Astrocyte (in vitro differentiated cells and primary cell): ENCODE data around the gene PPP1R36. TPM values are rescaled to one million over a fixed set of nuclear protein-coding genes. Genes with fewer than 3 reads are reported as not detected.

Experiments used
- DNase-seq: peaks from one replicate; pipeline ENCODE4 v3.0.0-alpha.2; 2010; ENCODE audit warnings: low read depth
- FAIRE-seq: peaks from 2 replicates; lab custom pipeline; 2011; peaks lifted over from hg19 to GRCh38; lab: Jason Lieb, UNC
- H2AFZ ChIP-seq: 2 replicates; pipeline ENCODE4 v1.6.0; 2012; ENCODE audit warnings: low read depth, low read length, inconsistent platforms
- H3K27ac ChIP-seq: 2 replicates; pipeline ENCODE4 v1.5.1; 2011; ENCODE audit warnings: low read depth, low read length, inconsistent platforms
- H3K27me3 ChIP-seq: 2 replicates; pipeline ENCODE4 v1.6.0; 2011; ENCODE audit warnings: low read length, inconsistent platforms; ENCODE audit not compliant: insufficient read depth
- H3K36me3 ChIP-seq: 2 replicates; pipeline ENCODE4 v1.5.1; 2011; ENCODE audit warnings: low read length, inconsistent platforms; ENCODE audit not compliant: insufficient read depth
- H3K4me1 ChIP-seq: 2 replicates; pipeline ENCODE4 v1.5.1; 2011; ENCODE audit warnings: low read length, inconsistent platforms; ENCODE audit not compliant: insufficient read depth
- H3K4me2 ChIP-seq: 2 replicates; pipeline ENCODE4 v1.6.0; 2012; ENCODE audit warnings: low read length, inconsistent platforms
- H3K4me3 ChIP-seq: 2 replicates; pipeline ENCODE4 v1.5.1; 2011; ENCODE audit warnings: low read depth, mild to moderate bottlenecking, low read length, inconsistent platforms; ENCODE audit not compliant: insufficient read depth
- H3K79me2 ChIP-seq: 2 replicates; pipeline ENCODE4 v1.6.0; 2012; ENCODE audit warnings: mild to moderate bottlenecking, low read length, inconsistent platforms; ENCODE audit not compliant: insufficient read depth
- H3K9ac ChIP-seq: 2 replicates; pipeline ENCODE4 v1.6.0; 2012; ENCODE audit warnings: mild to moderate bottlenecking, low read length, inconsistent platforms
- H3K9me3 ChIP-seq: 2 replicates; pipeline ENCODE4 v1.5.1; 2012; ENCODE audit warnings: low read depth, mild to moderate bottlenecking, low read length, inconsistent platforms; ENCODE audit not compliant: insufficient read depth
- H4K20me1 ChIP-seq: 2 replicates; pipeline ENCODE4 v1.6.0; 2012; ENCODE audit warnings: low read length, inconsistent platforms; ENCODE audit not compliant: insufficient read depth
- H3K27ac Mint-ChIP-seq: one replicate; pipeline ENCODE4 v1.8.0; 2021; ENCODE audit warnings: mild to moderate bottlenecking, mixed read lengths; ENCODE audit not compliant: unreplicated experiment
- H3K27me3 Mint-ChIP-seq: one replicate; pipeline ENCODE4 v1.8.0; 2021; ENCODE audit warnings: low read depth, mixed read lengths; ENCODE audit not compliant: unreplicated experiment
- H3K36me3 Mint-ChIP-seq: one replicate; pipeline ENCODE4 v1.8.0; 2021; ENCODE audit warnings: low read depth, mixed read lengths; ENCODE audit not compliant: unreplicated experiment
- H3K4me1 Mint-ChIP-seq: one replicate; pipeline ENCODE4 v1.8.0; 2021; ENCODE audit warnings: low read depth, mixed read lengths; ENCODE audit not compliant: unreplicated experiment
- H3K4me3 Mint-ChIP-seq: one replicate; pipeline ENCODE4 v1.8.0; 2021; ENCODE audit warnings: mild to moderate bottlenecking, moderate library complexity, mixed read lengths; ENCODE audit not compliant: unreplicated experiment
- H3K9me3 Mint-ChIP-seq: one replicate; pipeline ENCODE4 v1.8.0; 2021; ENCODE audit warnings: mild to moderate bottlenecking, mixed read lengths; ENCODE audit not compliant: unreplicated experiment
- CTCF ChIP-seq: IDR thresholded peaks from 2 replicates; pipeline ENCODE4 v1.5.1; 2011; ENCODE audit warnings: low read depth, mild to moderate bottlenecking, inconsistent platforms, low read length, moderate library complexity; ENCODE audit not compliant: insufficient read depth
- EZH2 ChIP-seq: IDR thresholded peaks from 2 replicates; pipeline ENCODE4 v1.6.1; 2012; ENCODE audit warnings: mild to moderate bottlenecking, low read length, inconsistent platforms; ENCODE audit not compliant: insufficient read depth
- total RNA-seq: library from RNA; stranded (reverse); gene quantifications from 2 replicates; pipeline ENCODE4 v1.2.1, GENCODE V29; 2021

Gene PPP1R36
- total RNA-seq, 1 donor from 2014 or later = 0.91 TPM

DNA sequence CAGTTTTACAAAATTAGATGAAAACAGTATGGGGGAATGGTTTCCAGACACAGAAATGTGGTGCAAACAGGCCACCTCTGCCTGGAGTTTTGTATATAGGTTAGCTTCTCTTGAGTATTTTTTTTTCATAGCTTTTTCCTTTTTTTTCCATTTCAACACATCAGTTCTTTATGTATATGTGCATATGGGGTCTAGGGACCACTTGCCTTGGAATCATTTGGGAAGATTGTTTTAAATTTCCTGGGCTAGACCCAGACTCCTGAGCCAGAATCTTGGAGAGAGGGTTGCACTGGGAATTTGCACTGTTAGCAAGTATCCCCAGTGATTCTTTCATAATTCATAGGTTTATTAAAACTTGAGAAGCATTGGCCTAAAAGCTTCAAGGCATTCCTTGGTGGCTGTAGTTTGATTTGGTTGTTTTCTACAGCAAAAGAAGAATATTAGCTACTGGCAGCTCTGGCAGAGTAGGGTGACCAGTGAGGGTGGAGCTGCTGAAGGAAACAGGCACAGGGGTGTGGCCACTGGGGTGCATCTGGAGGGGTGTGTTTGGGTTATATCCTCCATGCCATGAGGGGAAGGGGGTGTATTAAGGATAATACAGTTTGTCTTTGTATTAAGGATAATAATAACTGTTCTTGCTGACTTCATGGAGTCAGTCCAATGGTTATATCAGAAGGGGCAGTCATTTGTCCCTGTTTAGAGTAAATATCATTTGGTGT is 22.8 kb downstream of the PPP1R36 start:
- Histone ChIP-seq H3K79me2 (no peaks in the 10 kb centered on the region), H3K27ac (no peak overlapping the region), H3K9ac (no peak overlapping the region), H4K20me1 (no peaks in the 10 kb centered on the region), H3K36me3 (no peaks in the 10 kb centered on the region), H3K27me3 (no peaks in the 10 kb centered on the region), H3K4me3 (no peak overlapping the region), H3K4me2 (no peak overlapping the region), H3K4me1 (no peaks in the 10 kb centered on the region), H3K9me3 (no peaks in the 10 kb centered on the region), H2AFZ (no peak overlapping the region)
- Mint-ChIP-seq H3K36me3 (no peaks in the 10 kb centered on the region), H3K27me3 (no peaks in the 10 kb centered on the region), H3K4me1 (peaks cover 5% of the 10 kb centered on the region), H3K4me3 (no peak overlapping the region), H3K9me3 (no peaks in the 10 kb centered on the region), H3K27ac (peak overlapping the region; percentile 59)
- TF ChIP-seq CTCF (no peak), EZH2 (no peak)
- DNase-seq = no peak
- no peak for FAIRE-seq

DNA sequence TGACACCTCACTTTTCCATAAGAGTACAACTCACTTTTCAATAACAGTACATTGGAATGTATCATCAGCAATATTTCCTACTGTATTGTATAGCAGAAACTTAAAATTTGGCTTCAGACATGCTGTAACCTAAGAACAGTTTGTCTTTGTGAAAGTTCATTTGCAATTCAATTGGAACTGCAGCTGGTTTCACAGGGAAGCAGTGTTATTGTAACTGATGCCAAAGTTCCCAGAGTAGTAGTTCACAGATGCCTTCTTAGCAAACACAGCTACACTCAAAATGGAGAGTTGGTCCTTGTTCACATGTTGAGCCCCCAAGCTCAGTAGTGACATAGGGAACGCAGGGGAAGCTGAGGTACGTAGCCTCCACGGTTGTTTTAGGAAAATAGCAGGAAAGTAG is 23.3 kb downstream of the PPP1R36 start:
- FAIRE-seq = no peak
- H3K4me1 ChIP-seq = no peaks in the 10 kb centered on the region
- H2AFZ ChIP-seq = peak overlapping the region; percentile 67
- H3K9me3 Mint-ChIP-seq = no peaks in the 10 kb centered on the region
- H3K79me2 ChIP-seq = no peaks in the 10 kb centered on the region
- no peak overlapping the region for H3K9ac ChIP-seq
- no peak overlapping the region for H3K4me3 ChIP-seq
- TF ChIP-seq EZH2 (no peak), CTCF (no peak)
- H3K27ac Mint-ChIP-seq = no peak overlapping the region
- H3K4me3 Mint-ChIP-seq = no peak overlapping the region
- no peaks in the 10 kb centered on the region for H3K9me3 ChIP-seq
- peaks cover 5% of the 10 kb centered on the region for H3K4me1 Mint-ChIP-seq
- DNase-seq = peak; percentile 36
- H3K27me3 Mint-ChIP-seq = no peaks in the 10 kb centered on the region
- H3K36me3 Mint-ChIP-seq = no peaks in the 10 kb centered on the region
- H3K36me3 ChIP-seq = no peaks in the 10 kb centered on the region
- H4K20me1 ChIP-seq = no peaks in the 10 kb centered on the region
- no peak overlapping the region for H3K4me2 ChIP-seq
- no peaks in the 10 kb centered on the region for H3K27me3 ChIP-seq
- no peak overlapping the region for H3K27ac ChIP-seq

DNA sequence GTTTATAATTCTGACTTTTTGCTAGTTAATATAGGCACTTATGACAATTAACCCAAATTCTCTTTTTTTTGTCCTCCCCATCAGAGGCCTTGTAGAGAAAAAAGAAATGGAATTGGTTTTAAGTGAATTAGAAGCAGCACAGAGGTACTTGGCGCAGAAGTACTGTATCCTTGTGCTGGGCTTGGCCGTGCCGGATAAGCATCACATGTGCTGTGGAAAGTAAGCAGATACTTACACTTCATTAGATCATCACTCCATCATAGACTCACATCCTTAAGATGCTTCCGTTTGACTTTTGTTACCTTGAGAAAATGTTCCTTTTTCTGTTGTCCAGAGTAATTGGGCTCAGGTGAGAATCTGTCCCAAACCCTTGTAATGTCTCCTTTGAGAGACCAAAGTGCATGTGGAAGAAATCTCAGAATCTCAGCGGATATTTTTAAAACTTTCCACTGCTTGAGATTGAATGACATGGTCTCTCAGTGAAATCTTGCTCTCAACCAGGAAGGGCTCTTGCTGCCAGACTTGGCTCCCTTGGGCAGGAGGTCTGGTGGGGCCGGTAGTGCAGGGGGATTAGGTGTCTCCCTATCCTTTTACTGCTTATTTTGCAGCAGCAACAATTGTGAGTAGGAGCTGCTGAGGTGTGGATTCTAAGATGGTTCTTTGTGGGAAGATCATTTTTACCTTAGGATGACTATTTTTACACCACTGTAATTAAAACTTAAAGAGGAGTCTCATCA is 24.8 kb downstream of the PPP1R36 start:
- Histone ChIP-seq H3K9ac (no peak overlapping the region), H3K9me3 (no peaks in the 10 kb centered on the region), H3K27me3 (no peaks in the 10 kb centered on the region), H3K4me1 (no peaks in the 10 kb centered on the region), H3K36me3 (no peaks in the 10 kb centered on the region), H3K4me3 (no peak overlapping the region), H3K27ac (no peak overlapping the region), H2AFZ (no peak overlapping the region), H4K20me1 (no peaks in the 10 kb centered on the region), H3K4me2 (no peak overlapping the region), H3K79me2 (no peaks in the 10 kb centered on the region)
- Mint-ChIP-seq H3K36me3 (no peaks in the 10 kb centered on the region), H3K4me3 (no peak overlapping the region), H3K27ac (no peak overlapping the region), H3K9me3 (no peaks in the 10 kb centered on the region), H3K4me1 (peaks cover 6% of the 10 kb centered on the region), H3K27me3 (no peaks in the 10 kb centered on the region)
- DNase-seq = no peak
- TF ChIP-seq CTCF (no peak), EZH2 (no peak)
- no peak for FAIRE-seq
